ENCODE data around the gene SHMT1.

The SHMT1 gene

GRCh38 chr17:18281788-18282187, 81.6 kb downstream of the SHMT1 start:
- DNase-seq (ENCODE audit: low read depth), result no peak

- DNase-seq (ENCODE audit: low read depth), result no peak
These were observed 82.5 kb downstream of the SHMT1 start for GRCh38 chr17:18280766-18281371.

GRCh38 chr17:18280249-18280648, 83.1 kb downstream of the SHMT1 start:
- DNase-seq (ENCODE audit: low read depth), result no peak

- DNase-seq (ENCODE audit: low read depth), result no peak
These were observed 84.5 kb downstream of the SHMT1 start for GRCh38 chr17:18278867-18279266.

All from HS-27A (cell line).